NCI-H187 (cell line): Measurements from ENCODE around the gene HAUS1.
"Not testable (repeated sequence)": the region's sequence is repeated elsewhere in the genome, so short reads cannot be mapped to it uniquely, and the experiment has no call there.

Experiments used
- DNase-seq, 2 experiments: peaks; one replicate each; lab custom pipeline; 2025; lab: John Stamatoyannopoulos, UW

The HAUS1 gene

GRCh38 chr18:46088501-46088900, 15.7 kb upstream of the HAUS1 start:
- DNase-seq, result not testable (repeated sequence)

GRCh38 chr18:46095532-46095931, 8.7 kb upstream of the HAUS1 start:
- DNase-seq, result no peak

GRCh38 chr18:46096651-46097300, 7.4 kb upstream of the HAUS1 start:
- no peak for DNase-seq

DNA sequence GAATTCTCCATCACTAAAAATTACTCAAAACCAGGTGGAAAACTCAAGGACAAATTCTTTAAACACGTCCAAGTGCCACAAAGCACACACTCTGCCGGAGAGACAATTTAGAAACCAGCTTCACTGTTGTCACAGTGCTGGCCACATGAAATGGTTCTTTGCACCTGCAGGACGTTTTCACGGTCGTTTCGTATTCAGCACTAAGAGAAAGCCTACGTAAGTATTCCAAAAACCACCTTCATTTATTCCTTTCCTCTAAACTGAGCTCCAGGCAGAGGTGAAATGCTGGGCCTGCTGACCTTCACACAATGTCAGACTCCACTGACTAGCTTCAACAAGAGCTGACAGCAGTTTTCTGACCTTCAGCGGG, 6.8 kb upstream of the HAUS1 start:
- DNase-seq, result no peak

DNA sequence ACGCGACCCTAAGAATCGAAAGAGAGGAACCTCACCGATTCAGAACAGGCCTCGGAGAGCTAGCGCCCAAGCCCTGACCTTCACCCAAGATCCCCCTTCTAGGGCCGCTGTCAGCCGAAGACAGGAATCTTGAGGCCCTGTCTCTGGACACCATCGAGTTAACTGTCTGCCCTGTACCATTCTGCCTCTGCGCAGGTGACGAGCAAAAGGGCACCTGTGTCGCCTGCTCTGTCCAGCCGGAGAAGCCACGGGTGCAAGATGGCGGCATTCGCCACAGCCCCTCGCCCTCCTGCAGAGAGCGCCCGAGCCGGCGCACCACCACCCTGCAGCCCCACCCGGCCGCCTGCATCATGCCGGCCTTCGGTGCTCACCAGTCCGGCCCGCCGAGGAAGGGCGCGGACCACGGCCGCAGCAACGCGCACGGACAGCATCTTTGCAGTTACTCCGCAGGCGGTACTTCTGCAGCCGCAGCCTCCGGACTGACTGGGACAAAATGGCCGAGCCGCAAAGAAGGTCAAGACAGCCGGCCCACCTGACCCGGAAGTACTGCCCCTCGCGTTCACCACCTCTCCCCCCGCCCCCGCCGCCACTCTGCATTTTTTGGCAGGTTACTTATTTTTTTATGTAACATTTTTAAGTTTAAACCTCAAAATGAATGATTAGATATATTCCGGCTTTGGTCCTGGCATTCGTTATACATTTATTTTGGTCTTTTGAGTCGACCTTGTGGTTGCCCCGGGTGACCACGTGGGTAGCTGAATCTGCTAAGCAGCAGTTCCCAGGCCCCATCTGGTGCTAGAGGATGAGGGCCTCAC, 6.2 kb upstream of the HAUS1 start, which contains the start of gene ATP5F1A:
Gene ATP5F1A (minus strand): TSS at position 496 of the 815 bp plus-strand sequence. CDS start 65 bp downstream, at position 431.
- peak; percentile 18 to 80 for DNase-seq

DNA sequence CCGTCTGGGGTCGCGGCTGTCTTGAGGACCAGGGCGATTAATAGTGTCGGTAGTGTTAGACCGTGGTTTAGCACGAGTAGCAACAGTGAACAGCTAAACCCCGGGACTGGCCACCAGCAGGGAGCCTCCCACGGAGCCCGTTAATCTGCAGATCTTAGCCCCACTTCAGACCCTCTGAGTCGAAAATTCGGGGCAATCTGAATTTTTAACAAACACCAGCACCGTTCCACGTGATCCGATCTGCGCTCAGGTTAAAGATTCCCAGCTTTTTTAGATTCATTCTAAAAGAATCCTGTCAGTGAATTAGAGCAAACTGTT, 5.6 kb upstream of the HAUS1 start:
- DNase-seq, result peak in 1 of 2 experiments; percentile 48

DNA sequence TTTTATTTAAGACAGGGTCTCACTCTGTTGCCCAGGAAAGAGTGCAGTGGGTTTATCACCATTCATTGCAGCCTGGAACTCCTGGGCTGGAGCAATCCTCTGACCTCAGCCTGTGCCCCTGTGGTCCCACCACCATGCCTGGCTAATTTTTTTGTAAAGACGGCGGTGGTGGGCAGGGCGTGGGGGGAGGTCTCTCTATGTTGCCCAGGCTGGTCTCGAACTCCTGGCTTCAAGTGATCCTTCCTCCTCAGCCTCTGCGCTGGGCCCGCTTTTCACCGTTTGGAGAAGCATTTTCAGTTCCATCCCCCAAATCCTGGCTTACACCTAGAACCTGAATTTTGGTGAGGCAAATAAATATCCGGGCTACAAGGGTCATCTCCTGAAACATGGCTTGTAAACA, 4.7 kb upstream of the HAUS1 start:
- no peak for DNase-seq

GRCh38 chr18:46109386-46109785, 5.2 kb downstream of the HAUS1 start:
- no peak for DNase-seq

GRCh38 chr18:46110406-46110805, 6.2 kb downstream of the HAUS1 start:
- DNase-seq, result no peak

GRCh38 chr18:46113751-46114150, 9.6 kb downstream of the HAUS1 start:
- no peak for DNase-seq

DNA sequence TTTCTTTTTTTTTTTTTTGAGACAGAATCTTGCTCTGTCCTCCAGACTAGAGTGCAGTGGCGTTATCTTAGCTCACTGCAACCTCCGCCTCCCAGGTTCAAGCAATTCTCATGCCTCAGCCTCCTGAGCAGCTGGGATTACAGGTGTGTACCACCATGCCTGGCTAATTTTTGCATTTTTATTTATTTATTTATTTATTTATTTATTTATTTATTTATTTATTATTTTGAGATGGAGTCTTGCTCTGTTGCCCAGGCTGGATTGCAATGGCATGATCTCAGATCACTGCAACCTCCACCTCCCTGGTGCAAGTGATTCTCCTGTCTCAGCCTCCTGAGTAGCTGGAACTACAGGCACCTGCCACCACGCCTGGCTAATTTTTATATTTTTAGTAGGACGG, 22.4 kb downstream of the HAUS1 start:
- DNase-seq, result not testable (repeated sequence)

DNA sequence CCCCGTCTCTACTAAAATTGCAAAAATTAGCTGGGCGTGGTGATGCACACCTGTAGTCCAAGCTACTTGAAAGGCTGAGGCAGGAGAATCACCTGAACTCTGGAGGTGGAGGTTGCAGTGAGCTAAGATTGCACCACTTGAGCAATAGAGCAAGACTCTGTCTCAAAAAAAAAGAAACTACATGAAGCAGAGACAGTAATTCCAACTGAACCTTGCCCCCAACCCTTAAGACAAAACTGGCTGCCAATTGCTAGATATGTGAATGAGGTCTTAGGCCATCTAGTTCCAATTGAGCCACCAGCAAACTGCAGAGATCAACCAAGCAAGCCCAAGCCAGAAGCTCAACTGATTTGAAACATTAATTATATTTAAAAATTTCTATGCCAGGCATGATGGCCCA, 25.9 kb downstream of the HAUS1 start:
- no peak for DNase-seq

GRCh38 chr18:46130549-46130948, 26.4 kb downstream of the HAUS1 start:
- DNase-seq, result not testable (repeated sequence)

- no peak for DNase-seq
Observed at GRCh38 chr18:46133534-46133933, 29.3 kb downstream of the HAUS1 start.

DNA sequence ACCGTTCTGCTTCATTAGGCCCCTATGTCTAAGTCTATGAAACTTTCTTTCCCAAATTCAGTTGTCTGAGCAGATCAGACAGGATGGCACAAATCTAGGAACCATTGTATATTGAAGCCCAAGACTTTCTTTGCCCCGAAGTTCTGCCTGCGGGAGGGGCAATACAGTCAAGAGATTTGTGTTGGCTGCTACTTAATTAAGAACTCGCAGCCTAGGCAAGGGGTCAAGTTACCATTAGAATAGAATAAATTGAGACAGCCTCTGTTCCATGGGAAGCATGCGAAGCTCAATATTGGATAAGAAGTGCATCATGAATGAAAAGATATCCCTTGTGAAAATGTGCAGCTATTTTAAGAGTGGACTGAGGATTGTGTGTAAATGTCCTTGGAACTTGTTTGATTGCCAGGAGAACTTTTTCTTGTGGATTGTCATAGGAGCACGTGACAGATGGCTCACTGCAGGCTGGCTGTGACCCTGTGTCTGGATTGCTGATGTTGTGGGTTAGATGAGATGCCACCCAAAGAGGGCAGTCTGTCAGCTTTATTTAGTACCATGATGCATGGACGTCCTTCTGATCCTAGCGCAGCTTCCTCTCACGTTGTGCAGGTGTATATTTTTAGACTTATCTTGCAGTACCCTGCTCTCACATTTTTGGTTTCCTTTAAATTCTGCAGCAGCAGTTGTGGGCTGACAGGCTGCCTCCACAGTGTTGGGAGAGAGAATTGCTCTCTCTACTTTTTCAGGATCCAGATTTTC, 30.9 kb downstream of the HAUS1 start:
- no peak for DNase-seq

GRCh38 chr18:46140173-46140572, 36.0 kb downstream of the HAUS1 start:
- DNase-seq, result no peak

GRCh38 chr18:46141199-46141598, 37.0 kb downstream of the HAUS1 start:
- DNase-seq, result no peak

DNA sequence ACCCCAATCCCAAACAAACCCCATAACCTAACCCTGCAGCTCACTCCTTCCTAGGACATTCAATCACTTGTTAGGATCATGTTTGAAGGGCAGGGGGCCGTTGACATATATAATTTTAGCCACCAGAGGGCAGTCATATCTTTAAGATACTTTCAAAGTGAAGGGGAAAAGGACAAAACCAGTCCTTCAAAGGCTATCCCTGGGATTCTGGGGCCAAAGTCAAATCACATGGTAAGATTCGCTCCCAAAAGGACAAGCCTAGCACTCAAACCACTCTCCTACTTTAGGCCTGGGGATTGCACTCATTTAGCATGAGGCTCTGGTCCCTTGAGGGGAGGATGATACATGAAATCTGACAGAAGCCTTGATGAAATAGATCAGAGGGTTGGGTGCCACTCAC, 44.6 kb downstream of the HAUS1 start:
- peak in 1 of 2 experiments; percentile 11 for DNase-seq

DNA sequence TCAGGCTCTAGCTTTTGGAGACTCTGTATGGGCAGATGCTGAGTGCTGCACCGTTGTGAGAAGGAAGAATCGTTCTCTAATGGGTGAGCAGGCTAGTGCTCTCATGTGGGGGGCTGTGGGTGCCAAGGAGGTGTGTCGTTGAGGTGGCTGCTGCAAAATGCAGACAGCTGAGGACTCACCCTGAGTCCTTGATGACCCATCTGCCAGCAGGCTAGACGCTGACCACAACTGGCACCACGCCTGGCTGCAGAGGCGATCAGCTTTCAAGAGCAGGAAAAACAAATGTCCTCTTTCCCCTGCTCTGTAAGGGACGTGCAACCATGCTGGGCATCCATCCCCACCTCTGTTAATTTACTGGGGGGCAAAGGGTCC, 48.2 kb downstream of the HAUS1 start:
- DNase-seq, result no peak

DNA sequence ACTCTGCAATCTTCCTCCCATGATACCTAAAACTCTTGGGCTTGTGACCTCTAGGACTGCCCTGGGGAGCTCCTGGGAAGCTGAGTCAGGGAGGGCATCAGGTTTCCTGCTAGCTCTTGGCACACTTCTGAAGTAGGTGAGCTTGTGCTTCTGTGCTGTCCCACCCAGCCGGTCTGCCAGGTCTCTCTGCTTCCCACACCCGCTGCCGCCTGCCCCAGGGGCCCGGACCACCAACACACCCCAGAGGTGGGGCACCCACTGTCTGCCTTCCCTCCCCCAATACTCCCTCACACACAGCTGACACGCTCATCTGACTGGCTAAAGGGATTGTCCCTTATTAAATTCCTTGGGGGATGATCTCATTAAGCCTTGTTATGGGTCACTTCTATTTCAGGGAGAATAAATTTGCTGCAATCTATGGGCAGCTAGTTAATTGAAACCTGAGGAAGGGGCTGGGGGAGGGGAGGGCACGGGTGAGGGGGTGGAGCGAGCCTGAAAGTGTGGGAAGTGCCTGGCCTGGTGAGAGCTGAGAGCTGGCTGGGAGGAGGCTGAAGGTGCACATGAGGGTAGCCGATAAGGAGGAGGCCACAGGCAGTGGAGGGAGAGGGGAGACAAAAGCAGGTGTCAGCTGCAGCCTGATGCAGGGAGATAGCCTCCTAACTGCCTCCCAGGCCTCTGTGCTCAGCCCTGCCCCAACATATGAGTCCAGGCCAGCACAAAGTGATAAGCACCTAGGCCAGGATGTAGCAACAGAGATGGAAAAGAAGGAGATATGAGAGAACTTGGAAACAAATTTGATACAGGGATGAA, 48.8 kb downstream of the HAUS1 start:
- no peak for DNase-seq

- no peak for DNase-seq
Observed at GRCh38 chr18:46155641-46156051, 51.5 kb downstream of the HAUS1 start.

- no peak for DNase-seq
Observed at GRCh38 chr18:46156124-46156745, 52.0 kb downstream of the HAUS1 start.
